Testis (tissue), 2 donors: ENCODE measurements around the gene RIMBP2.

Source experiments
- CTCF ChIP-seq, 3 experiments: fragments of 450-650 bp in 2 of 3; fragments of 200-600 bp in 1 of 3; sonication (generic) in 1 of 3; IDR thresholded peaks; one replicate each; pipeline ENCODE4 v1.5.1; 2016 to 2019; ENCODE audit warnings: antibody characterized with exemption in 3 of 3, mild to moderate bottlenecking in 2 of 3, moderate library complexity in 1 of 3
- POLR2A ChIP-seq: fragments of 450-650 bp; IDR thresholded peaks from one replicate; pipeline ENCODE4 v1.6.1; 2017; ENCODE audit warnings: antibody characterized with exemption, mild to moderate bottlenecking, moderate library complexity

GRCh38 chr12:130677957-130678558, 38.0 kb downstream of the RIMBP2 start:
- no peak for TF ChIP-seq POLR2A
- TF ChIP-seq CTCF (IDR thresholded peaks at IDR 0.05) = no peak
